KBM-7 (cell line): Measurements from ENCODE around the gene ATP6V0D1.
"Not testable (repeated sequence)": the region's sequence is repeated elsewhere in the genome, so short reads cannot be mapped to it uniquely, and the experiment has no call there.

Experiments used
- DNase-seq: peaks from one replicate; pipeline ENCODE4 v3.0.0-alpha.2; 2015
- in situ Hi-C: fragments of 300-500 bp; cut with MboI; formaldehyde crosslinking; loops from 2 replicates; pipeline ENCODE4 v1.14.3; 2020; ENCODE audit warnings: low sequenced_read_pairs, low pct_unique_long_range_greater_than_20kb, mixed read lengths

ATP6V0D1 gene

GRCh38 chr16:67415872-67416793 lies 64.8 kb downstream of the ATP6V0D1 start, which contains the start of gene ZDHHC1:
Gene ZDHHC1, minus strand, starts transcription at chr16:67416477. Its CDS starts 8,702 bp downstream, at chr16:67407775.
- DNase-seq = peak; percentile 63
- in situ Hi-C loops = no loop called here

DNA sequence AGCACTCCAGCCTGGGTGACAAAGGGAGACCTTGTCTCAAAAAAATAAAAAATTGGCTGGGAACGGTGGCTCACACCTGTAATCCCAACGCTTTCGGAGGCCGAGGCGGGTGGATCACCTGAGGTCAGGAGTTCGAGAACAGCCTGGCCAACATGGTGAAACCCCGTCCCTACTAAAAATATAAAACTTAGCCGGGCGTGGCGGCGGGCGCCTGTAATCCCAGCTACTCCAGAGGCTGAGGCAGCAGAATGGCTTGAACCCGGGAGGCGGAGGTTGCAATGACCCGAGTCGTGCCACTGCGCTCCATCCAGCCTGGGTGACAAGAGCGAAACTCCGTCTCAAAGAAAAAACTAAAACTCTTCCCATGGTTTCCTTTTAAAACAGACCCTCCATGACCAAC lies 65.5 kb downstream of the ATP6V0D1 start:
- in situ Hi-C loops = not testable (repeated sequence)

DNA sequence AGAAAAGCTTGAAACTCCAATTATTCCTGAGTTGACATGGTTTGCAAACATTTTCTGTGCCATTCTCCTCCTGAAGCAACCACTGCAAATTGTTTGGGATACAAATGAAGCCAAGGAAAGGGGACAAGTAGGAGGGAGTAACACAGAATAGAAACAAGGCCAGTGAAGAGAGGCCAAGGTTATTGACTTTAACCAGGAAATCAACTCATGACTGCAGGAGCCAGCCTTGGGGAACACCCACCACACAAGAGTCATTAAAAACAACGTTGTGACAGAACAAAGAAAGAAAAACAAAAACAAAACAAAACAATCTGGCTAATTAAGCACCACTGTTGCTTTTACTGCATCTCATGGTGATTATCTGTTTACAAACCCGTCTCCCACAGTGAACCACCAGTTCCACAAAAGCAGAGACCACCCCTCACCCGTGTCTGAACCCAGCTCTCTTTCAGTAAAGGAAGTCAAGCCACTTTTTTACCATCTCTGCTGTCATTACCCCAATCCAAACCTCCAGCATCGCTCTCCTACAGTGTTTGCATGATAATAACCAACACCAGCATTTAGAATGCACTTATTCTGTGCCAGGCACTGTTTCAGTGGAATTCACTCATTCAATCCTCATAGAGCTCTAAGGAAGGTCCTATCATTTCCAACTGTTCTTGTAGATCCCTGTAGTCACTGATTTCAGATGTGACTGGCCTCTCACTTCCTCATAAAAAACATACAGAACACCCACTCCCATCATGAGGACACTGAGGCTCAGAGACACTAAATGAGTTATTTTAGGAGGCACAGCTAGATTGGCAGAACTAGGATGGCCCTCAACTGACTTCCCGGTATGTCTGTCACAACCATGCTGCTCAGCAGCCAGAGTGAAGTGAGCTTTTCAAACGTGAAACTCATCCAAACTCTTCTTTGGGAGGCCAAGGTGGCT lies 66.7 kb downstream of the ATP6V0D1 start:
- in situ Hi-C loops = no loop called here
- DNase-seq = no peak

More for the DNA sequence above, 65.5 kb downstream of the ATP6V0D1 start:
- DNase-seq = not testable (repeated sequence)

GRCh38 chr16:67412294-67412693 lies 68.7 kb downstream of the ATP6V0D1 start:
- in situ Hi-C loops = no loop called here
- no peak for DNase-seq

- no peak for DNase-seq
Observed at GRCh38 chr16:67411339-67411738, 69.6 kb downstream of the ATP6V0D1 start.

GRCh38 chr16:67409631-67410030 lies 71.3 kb downstream of the ATP6V0D1 start:
- in situ Hi-C loops = no loop called here
- no peak for DNase-seq

More at GRCh38 chr16:67411339-67411738, 69.6 kb downstream of the ATP6V0D1 start:
- in situ Hi-C loops = no loop called here

GRCh38 chr16:67407788-67408452 lies 73.0 kb downstream of the ATP6V0D1 start:
- in situ Hi-C loops = no loop called here
- DNase-seq = no peak

GRCh38 chr16:67407176-67407787 lies 73.7 kb downstream of the ATP6V0D1 start:
- DNase-seq = no peak
- in situ Hi-C loops = no loop called here

GRCh38 chr16:67406111-67406971 lies 74.6 kb downstream of the ATP6V0D1 start:
- in situ Hi-C loops = no loop called here
- DNase-seq = no peak

- in situ Hi-C loops = no loop called here
- no peak for DNase-seq
Observed at GRCh38 chr16:67405336-67405735, 75.6 kb downstream of the ATP6V0D1 start.

DNA sequence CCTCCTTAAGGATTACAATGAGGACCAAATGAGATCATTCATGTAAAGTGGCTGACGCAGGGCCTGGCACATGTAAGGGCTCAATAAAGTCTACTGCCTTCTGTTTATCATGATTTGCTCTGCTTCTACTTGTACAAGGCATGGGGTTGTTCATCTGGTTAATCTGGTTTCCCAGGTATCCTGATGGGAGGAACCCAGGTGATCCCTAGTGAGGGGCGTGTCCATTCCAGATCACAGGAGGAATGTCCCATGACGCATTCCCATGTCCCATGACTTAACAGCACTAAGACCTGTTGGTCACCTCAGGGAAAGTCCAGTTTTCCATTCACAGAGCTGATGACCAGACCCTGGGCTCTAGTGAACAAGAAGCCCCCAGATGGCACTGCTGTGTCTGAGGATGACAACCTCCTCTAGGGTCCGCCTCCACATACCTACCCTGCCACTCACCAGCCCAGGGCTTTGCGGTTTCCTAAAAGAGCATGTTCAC lies 76.2 kb downstream of the ATP6V0D1 start:
- DNase-seq = no peak
- in situ Hi-C loops = no loop called here

DNA sequence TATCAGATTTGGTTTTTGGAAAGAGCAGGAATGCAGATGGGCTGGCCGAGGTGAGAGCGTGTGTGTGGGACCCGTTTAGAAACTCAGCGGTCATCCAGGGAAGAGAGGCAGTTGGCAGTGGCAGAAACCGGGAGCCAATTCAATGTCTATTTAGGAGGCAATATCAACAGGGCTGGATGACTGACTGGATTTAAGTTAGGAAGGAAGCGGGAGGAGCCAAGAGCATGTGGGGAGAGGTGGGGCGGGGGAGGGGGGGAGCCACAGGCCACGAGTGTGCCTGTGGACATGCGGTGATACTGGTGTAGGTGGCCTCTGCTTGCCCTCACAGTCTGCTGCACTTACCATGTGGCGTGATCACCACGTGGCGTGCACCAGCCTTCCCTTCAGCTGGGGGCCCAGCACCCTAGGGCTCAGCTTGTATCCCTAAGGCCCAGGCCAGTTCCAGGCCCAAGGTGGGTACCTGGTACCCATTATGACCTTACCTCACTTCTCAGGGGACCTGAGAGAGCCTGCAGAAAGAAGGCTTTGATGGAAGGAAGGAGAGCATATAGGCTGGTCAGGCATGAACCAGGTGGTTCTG lies 76.9 kb downstream of the ATP6V0D1 start:
- in situ Hi-C loops = no loop called here
- DNase-seq = no peak

DNA sequence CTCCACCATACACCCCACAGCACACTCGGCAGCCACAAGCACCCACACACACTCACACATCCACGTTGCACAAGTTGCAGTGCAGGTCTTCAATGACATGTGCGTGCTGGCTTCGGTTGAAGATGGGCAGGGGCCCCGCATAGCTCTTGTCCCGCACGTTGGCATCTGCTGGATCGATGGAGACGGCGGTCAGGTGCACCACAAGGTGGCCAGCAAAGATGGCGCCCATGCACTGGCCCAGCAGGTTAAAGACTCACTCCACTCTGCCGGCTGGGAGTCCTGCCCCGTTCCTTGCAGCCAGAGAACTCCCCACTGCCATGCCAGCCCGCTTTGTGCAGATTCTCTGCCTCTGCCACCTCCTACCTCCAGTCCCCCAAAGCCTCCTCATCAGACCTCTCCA lies 80.1 kb downstream of the ATP6V0D1 start:
- no peak for DNase-seq
- in situ Hi-C loops = no loop called here

DNA sequence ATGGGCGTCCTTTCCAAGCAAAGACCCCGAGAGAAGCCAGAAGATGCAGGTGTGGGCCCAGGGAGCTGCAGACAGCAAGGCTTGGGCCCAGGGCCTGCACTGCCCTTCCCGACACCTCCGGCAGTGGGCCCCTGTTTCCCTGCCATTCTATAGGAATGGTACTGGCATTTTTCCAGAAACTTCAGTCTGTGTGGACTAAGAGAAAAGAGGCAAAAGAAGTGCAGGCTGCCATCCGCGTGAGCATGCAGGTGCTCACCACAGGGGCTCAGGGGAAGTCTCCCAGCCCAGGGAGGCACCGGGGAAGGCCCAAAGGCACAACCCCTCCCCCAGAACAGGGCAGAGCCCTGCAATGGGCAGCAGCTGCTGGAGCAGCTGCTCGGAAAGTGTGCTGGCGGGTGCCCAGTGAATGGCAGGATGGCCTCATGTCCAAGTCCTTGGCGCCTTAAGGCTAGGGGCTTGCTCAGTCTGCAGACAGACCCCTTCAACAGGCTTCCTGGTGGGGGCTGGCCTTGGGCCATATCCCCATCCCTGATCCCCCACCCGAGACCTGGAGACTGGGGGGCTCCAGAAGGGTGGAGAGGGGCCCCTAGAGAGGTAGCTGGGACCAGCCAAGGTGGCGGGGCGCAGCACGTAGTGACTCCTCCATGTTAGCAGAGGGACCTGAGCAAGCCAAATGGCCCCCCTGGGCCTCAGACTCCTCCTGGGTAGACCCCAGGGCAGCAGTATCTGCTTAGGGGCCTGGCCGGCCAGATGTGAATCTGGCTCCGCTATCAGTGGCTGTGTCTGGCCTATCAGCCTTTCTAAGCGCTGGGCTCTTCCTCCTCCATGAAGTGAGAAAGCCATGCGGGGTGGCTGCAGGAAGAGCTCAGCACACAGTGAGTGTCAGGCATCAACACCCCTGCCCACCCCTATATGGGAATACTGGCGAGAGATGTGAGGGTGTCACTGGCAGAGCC lies 80.9 kb downstream of the ATP6V0D1 start:
- in situ Hi-C loops = no loop called here
- no peak for DNase-seq

GRCh38 chr16:67399218-67399733 lies 81.7 kb downstream of the ATP6V0D1 start:
- in situ Hi-C loops = no loop called here
- peak; percentile 44 for DNase-seq

DNA sequence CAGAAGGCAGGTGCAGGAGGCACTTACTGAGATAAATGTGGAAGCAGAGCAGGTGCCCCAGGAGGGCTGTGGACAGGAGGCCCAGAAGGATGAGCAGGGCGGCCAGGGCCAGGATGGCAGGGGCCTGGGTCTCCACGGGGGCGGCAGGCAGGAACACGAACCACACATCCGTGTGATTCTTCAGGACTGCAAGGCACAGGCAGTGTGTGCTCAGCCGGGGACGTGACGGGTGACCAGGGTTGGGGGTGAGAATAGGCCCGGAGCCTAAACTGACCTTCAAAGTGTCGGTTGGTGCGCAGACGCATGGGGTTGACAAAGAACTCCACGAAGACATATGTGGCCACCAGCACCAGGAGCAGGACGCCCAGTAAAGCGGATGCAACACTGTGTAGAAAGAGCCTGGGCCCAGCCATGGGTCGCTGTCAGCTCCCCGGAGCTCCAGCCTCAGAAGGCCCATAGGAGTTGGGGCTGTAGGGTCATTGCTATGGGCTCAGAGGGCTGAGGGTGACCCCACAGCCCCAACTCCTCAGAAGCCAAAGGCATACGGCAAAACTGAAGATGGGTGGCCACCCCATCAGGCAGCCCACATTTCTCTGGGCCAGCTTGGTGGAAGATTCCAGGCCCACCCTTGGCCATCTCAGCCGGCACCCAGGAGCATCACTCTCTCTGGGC lies 82.3 kb downstream of the ATP6V0D1 start:
- in situ Hi-C loops = no loop called here
- no peak for DNase-seq
